Measurements from ENCODE around the gene LRP1B. TPM values are rescaled to one million over a fixed set of nuclear protein-coding genes. Genes with fewer than 3 reads are reported as not detected.

LRP1B gene
- total and polyA plus RNA-seq, 2 of the 8 experiments (the other 6 are each of a cell fraction or from before 2014, with no cell fraction given): 0.03 TPM; not detected in 1

DNA sequence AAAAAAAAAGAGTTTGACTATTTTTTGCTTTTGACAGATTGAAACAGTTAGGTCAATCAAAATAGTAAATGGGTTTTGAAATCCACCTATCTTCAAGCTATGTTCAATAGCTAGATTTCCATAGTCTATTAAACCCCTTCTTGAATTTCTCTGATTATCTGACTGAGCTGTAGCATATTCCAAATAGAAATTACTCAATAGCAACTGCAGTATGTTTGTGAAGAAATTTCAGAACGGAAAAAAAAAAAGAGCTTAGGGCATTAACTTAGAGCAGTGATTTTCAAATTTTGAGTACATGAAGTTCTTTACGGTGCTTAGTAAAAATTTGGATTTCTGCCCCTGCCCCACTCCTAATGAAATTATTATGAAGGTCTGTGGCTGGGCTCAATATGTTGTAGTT, 432.3 kb downstream of the LRP1B start:
- no peak overlapping the region for H3K9ac ChIP-seq (replicated peaks in 1 of 4; ENCODE audit: extremely low read depth in 1 of 4, low read depth in 3 of 4, low read length in 3 of 4)
- no peak overlapping the region for H3K4ac ChIP-seq (replicated peaks; ENCODE audit: insufficient read length, low read depth, low read length)
- no peak overlapping the region for H3K56ac ChIP-seq (replicated peaks; ENCODE audit: insufficient read length, low read depth, low read length)
- H3K79me2 ChIP-seq (ENCODE audit: control insufficient read depth in 1 of 2, insufficient read depth in 2 of 2, low read length in 2 of 2): no peaks in the 10 kb centered on the region
- no peaks in the 10 kb centered on the region for H3K27me3 ChIP-seq (replicated peaks in 1 of 4; ENCODE audit: control insufficient read depth in 3 of 4, extremely low read depth in 1 of 4, insufficient read depth in 3 of 4, low read length in 3 of 4)
- H3K79me1 ChIP-seq (ENCODE audit: low read depth, low read length): no peaks in the 10 kb centered on the region
- DNase-seq (ENCODE audit: low read depth in 1 of 2, low spot score in 2 of 2) (no peak), FAIRE-seq (no peak)
- peaks cover 0 to 3% of the 10 kb centered on the region in 2 experiments; a peak in 1 of 4 replicates for H3K9me3 ChIP-seq (ENCODE audit: insufficient read depth in 2 of 2, low read depth in 1 of 2, low read length in 1 of 2)
- no peak overlapping the region for H2BK120ac ChIP-seq (replicated peaks; ENCODE audit: low read depth, low read length)
- no peaks in the 10 kb centered on the region for H3K23me2 ChIP-seq (ENCODE audit: low read depth, low read length)
- CTCF ChIA-PET (ENCODE audit: partially characterized antibody): interaction anchor here (0.7 kb wide), 1 partner anchor 31 kb away, joined by 3 read pairs; no protein-coding TSS in a partner anchor
- H3K18ac ChIP-seq (ENCODE audit: extremely low read depth, low read length): no peak overlapping the region
- 93% methylated on average over 2 of the region's 2 CpGs; no CpG with 5 or more reads in 1 of the 2 experiments for WGBS, 2 experiments (ENCODE audit: extremely low coverage in 1 of 2, insufficient coverage in 1 of 2, insufficient read length in 1 of 2, insufficient replicate concordance in 2 of 2, low coverage in 1 of 2, low lambda C conversion rate in 2 of 2, missing lambda C conversion rate in 1 of 2)
- POLR2A ChIA-PET (ENCODE audit: partially characterized antibody): interaction anchor here (0.6 kb wide), 1 partner anchor 54 kb away, joined by 5 read pairs; no protein-coding TSS in a partner anchor
- no peak overlapping the region for H2BK12ac ChIP-seq (ENCODE audit: low read depth, low read length)
- no peak for TF ChIP-seq KDM5A (IDR thresholded peaks at IDR 0.05; ENCODE audit: low read length)
- no peak for TF ChIP-seq CTCF (IDR thresholded peaks at IDR 0.05; ENCODE audit: control extremely low read depth in 1 of 3, insufficient read depth in 1 of 3, low read depth in 1 of 3, low read length in 3 of 3)
- TF ChIP-seq CEBPB (IDR thresholded peaks at IDR 0.05; ENCODE audit: low read depth, low read length): no peak
- H3K4me2 ChIP-seq (ENCODE audit: insufficient read depth in 1 of 2, low read depth in 2 of 2, low read length in 2 of 2): no peak overlapping the region
- H3K27ac ChIP-seq (ENCODE audit: low read depth, low read length): no peak overlapping the region
- H4K20me1 ChIP-seq (replicated peaks in 1 of 2; ENCODE audit: control insufficient read depth in 1 of 2, insufficient read depth in 2 of 2, low read length in 2 of 2): no peaks in the 10 kb centered on the region
- no peak overlapping the region for H3K4me3 ChIP-seq (ENCODE audit: extremely low read depth in 1 of 4, insufficient read depth in 2 of 4, low read depth in 3 of 4, low read length in 4 of 4)
- no peaks in the 10 kb centered on the region for H3K4me1 ChIP-seq (replicated peaks in 1 of 4; ENCODE audit: control insufficient read depth in 3 of 4, insufficient read depth in 4 of 4, low read length in 3 of 4)
- no peak overlapping the region for H2AK5ac ChIP-seq (ENCODE audit: low read depth, low read length)
- H2AFZ ChIP-seq (ENCODE audit: low read length): no peak overlapping the region
- no peaks in the 10 kb centered on the region for H3K36me3 ChIP-seq (ENCODE audit: control insufficient read depth in 2 of 4, insufficient read depth in 4 of 4, low read length in 3 of 4)
- H2BK15ac ChIP-seq (ENCODE audit: low read length): no peak overlapping the region
- H2BK5ac ChIP-seq (ENCODE audit: low read depth, low read length): no peak overlapping the region
- H3K23ac ChIP-seq (ENCODE audit: insufficient read length): no peak overlapping the region
- H3K14ac ChIP-seq (ENCODE audit: insufficient read length): no peak overlapping the region
- no peak overlapping the region for H2BK20ac ChIP-seq (ENCODE audit: low read length)
- no peak overlapping the region for H4K5ac ChIP-seq (ENCODE audit: insufficient read length, low read depth, low read length)
- no peak overlapping the region for H4K91ac ChIP-seq (replicated peaks; ENCODE audit: insufficient read length, low read length)
- no peak overlapping the region for H4K8ac ChIP-seq (ENCODE audit: extremely low read depth, insufficient read depth, low read length)

Measured in H1 (cell line).